ENCODE results near the gene PRPF19. TPM values are rescaled to one million over a fixed set of nuclear protein-coding genes. Genes with fewer than 3 reads are reported as not detected.

PRPF19 gene
- total and polyA plus RNA-seq, 2 of the 8 experiments (the other 6 are each of a cell fraction or from before 2014, with no cell fraction given) = 107 to 141 TPM

DNA sequence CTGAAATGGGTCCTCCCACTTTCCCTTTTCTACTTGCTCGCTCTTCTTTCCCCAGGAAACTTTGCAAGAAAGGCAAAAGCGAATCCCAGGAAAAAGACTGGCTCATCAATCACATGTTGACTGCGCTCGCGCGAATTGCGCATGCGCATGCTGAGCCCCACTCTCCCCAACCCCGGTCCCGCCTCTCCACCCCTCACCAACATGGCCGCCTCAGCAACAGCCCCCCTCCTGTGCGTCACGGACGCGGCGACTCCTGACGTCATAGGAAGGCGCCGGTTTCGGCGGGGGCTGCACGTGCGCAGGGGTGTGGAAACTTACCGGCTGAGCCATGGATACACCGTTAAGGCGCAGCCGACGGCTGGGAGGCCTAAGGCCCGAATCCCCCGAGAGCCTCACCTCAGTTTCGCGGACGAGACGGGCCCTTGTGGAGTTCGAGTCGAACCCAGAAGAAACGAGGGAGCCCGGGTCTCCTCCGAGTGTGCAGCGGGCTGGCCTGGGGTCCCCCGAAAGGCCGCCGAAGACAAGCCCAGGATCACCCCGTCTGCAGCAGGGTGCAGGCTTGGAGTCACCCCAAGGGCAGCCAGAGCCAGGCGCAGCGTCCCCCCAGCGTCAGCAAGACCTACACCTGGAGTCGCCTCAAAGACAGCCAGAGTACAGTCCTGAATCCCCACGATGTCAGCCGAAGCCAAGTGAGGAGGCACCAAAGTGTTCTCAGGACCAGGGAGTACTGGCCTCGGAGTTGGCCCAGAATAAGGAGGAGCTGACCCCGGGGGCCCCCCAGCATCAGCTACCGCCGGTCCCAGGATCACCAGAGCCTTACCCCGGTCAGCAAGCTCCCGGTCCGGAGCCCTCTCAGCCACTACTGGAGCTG, 64.4 kb downstream of the PRPF19 start, which contains the start of gene CCDC86 (continued):
- TF ChIP-seq, protein P1, sequence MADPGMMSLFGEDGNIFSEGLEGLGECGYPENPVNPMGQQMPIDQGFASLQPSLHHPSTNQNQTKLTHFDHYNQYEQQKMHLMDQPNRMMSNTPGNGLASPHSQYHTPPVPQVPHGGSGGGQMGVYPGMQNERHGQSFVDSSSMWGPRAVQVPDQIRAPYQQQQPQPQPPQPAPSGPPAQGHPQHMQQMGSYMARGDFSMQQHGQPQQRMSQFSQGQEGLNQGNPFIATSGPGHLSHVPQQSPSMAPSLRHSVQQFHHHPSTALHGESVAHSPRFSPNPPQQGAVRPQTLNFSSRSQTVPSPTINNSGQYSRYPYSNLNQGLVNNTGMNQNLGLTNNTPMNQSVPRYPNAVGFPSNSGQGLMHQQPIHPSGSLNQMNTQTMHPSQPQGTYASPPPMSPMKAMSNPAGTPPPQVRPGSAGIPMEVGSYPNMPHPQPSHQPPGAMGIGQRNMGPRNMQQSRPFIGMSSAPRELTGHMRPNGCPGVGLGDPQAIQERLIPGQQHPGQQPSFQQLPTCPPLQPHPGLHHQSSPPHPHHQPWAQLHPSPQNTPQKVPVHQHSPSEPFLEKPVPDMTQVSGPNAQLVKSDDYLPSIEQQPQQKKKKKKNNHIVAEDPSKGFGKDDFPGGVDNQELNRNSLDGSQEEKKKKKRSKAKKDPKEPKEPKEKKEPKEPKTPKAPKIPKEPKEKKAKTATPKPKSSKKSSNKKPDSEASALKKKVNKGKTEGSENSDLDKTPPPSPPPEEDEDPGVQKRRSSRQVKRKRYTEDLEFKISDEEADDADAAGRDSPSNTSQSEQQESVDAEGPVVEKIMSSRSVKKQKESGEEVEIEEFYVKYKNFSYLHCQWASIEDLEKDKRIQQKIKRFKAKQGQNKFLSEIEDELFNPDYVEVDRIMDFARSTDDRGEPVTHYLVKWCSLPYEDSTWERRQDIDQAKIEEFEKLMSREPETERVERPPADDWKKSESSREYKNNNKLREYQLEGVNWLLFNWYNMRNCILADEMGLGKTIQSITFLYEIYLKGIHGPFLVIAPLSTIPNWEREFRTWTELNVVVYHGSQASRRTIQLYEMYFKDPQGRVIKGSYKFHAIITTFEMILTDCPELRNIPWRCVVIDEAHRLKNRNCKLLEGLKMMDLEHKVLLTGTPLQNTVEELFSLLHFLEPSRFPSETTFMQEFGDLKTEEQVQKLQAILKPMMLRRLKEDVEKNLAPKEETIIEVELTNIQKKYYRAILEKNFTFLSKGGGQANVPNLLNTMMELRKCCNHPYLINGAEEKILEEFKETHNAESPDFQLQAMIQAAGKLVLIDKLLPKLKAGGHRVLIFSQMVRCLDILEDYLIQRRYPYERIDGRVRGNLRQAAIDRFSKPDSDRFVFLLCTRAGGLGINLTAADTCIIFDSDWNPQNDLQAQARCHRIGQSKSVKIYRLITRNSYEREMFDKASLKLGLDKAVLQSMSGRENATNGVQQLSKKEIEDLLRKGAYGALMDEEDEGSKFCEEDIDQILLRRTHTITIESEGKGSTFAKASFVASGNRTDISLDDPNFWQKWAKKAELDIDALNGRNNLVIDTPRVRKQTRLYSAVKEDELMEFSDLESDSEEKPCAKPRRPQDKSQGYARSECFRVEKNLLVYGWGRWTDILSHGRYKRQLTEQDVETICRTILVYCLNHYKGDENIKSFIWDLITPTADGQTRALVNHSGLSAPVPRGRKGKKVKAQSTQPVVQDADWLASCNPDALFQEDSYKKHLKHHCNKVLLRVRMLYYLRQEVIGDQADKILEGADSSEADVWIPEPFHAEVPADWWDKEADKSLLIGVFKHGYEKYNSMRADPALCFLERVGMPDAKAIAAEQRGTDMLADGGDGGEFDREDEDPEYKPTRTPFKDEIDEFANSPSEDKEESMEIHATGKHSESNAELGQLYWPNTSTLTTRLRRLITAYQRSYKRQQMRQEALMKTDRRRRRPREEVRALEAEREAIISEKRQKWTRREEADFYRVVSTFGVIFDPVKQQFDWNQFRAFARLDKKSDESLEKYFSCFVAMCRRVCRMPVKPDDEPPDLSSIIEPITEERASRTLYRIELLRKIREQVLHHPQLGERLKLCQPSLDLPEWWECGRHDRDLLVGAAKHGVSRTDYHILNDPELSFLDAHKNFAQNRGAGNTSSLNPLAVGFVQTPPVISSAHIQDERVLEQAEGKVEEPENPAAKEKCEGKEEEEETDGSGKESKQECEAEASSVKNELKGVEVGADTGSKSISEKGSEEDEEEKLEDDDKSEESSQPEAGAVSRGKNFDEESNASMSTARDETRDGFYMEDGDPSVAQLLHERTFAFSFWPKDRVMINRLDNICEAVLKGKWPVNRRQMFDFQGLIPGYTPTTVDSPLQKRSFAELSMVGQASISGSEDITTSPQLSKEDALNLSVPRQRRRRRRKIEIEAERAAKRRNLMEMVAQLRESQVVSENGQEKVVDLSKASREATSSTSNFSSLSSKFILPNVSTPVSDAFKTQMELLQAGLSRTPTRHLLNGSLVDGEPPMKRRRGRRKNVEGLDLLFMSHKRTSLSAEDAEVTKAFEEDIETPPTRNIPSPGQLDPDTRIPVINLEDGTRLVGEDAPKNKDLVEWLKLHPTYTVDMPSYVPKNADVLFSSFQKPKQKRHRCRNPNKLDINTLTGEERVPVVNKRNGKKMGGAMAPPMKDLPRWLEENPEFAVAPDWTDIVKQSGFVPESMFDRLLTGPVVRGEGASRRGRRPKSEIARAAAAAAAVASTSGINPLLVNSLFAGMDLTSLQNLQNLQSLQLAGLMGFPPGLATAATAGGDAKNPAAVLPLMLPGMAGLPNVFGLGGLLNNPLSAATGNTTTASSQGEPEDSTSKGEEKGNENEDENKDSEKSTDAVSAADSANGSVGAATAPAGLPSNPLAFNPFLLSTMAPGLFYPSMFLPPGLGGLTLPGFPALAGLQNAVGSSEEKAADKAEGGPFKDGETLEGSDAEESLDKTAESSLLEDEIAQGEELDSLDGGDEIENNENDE (IDR thresholded peaks at IDR 0.05; ENCODE audit: insufficient replicate concordance, low read length) = no peak
- TF ChIP-seq POLR2A (IDR thresholded peaks at IDR 0.05; ENCODE audit: control extremely low read depth in 1 of 2, low read depth in 2 of 2, low read length in 2 of 2) (peak in 1 of 2 experiments; percentile 67; a peak in 2 of 3 replicates), CREB1 (IDR thresholded peaks at IDR 0.05) (peak; percentile 100), JUND (IDR thresholded peaks at IDR 0.05; ENCODE audit: low read length) (0 out of 2 replicates have a peak, but pooled peaks have one; percentile 32), YY1 (IDR thresholded peaks at IDR 0.05; ENCODE audit: low read depth, low read length) (peak; percentile 98), BRCA1 (IDR thresholded peaks at IDR 0.05; ENCODE audit: low read depth, low read length) (peak; percentile 59), NRF1 (IDR thresholded peaks at IDR 0.05; ENCODE audit: low read depth, low read length) (peak; percentile 70), SP4 (IDR thresholded peaks at IDR 0.05; ENCODE audit: low read length) (no peak), TCF12 (IDR thresholded peaks at IDR 0.05; ENCODE audit: low read depth, low read length) (0 out of 2 replicates have a peak, but pooled peaks have one; percentile 67)
- TF ChIP-seq, protein P2, sequence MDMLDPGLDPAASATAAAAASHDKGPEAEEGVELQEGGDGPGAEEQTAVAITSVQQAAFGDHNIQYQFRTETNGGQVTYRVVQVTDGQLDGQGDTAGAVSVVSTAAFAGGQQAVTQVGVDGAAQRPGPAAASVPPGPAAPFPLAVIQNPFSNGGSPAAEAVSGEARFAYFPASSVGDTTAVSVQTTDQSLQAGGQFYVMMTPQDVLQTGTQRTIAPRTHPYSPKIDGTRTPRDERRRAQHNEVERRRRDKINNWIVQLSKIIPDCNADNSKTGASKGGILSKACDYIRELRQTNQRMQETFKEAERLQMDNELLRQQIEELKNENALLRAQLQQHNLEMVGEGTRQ (IDR thresholded peaks at IDR 0.05; ENCODE audit: low read length) = peak; percentile 63
